NCI-H2196 treated with DMSO at 0.1 percent for 48 hours (cell line): ENCODE measurements around the gene RRAGD.
A peak's percentile ranks its signal among the peaks of the same experiment; 100 is the strongest.

Experiments used
- DNase-seq: peaks from one replicate; lab custom pipeline; 2025; ENCODE audit not compliant: unreplicated experiment; lab: John Stamatoyannopoulos, UW

RRAGD gene

DNA sequence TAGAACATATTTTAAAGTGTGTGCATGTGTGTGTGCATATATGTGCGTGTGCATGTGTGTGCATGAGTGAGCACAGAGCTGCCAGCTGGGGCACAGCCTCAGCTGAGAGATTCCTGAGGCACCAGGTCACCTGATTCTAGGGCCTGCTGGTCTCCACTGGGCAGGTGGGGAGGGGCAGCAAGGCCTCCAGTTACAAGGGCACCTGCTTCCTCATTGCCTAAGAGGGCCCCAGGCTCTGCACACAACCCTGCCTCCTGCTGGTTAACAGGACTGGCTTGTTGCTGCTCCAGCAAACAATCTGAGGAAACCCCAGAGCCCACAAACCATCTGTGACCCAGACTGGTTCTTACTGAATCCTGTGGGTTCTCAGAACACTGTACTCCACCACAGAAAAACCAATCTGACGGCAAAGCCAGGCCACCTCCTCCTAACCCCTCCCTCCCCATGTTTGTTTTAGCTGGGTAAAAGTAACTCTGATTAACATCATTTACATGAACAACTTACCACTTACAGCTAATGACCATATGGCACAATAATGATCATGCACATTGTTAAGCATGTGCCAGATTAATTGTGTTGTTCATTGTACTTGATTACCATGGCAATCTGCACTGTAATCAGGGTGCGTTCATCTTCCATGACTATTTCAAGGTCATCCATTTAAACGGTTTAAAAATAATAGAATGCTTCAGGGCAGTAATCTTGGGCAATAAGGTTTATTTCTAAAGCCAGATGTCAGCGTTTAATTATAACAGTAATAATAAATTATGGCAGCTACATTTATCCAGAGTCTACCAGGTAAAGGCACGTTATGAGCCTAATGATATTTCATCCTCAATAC lies 36.4 kb downstream of the RRAGD start:
- DNase-seq = peak; percentile 90

DNA sequence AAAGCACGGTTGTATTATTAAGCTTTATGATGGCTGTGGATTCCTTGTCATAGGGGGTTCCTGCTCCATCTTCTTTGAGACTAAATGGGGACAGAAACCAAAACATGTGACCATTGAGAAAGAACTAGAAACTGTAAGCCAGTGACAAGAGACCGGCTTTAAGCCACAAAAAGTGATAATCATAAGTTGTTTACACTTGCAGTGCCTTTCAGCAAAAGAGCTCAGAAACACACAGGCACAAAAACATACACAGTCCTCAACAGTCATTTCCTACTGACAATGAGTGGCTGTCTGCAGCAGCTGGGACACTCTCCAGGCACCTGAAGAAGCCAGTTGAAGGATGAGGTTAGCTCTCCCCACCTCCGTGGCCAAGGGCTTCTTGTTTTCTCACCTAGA lies 39.6 kb downstream of the RRAGD start:
- no peak for DNase-seq

DNA sequence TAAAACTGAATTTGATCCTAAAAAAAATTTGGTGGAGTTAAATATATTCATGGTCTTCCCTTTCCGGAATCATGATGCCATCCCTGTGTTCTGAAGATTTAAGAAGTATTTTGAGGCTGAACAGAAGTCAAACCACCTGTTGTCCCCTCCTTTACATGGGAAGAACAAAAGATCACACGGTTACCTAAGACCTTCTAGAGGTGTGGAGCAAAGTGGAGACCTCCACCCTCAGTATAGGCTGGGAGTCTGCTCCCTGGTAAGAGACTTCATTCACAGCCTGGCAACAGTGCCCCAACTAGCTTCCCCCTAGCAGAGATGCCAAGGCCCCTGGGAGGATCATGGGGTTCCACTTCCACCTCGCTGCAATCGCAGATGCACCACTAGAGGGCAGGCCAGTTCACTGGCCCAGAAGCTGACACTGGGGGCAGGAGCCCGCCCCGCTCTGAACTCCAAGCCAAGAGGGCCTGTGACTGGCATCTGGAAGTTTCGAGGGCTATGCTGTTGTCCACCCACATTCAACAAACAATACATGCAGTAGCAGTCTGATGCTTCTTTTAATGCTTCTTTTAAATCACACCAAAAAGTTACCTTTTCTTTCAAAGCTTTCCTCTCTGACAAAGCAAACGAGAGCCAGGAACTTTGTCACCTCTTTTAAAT lies 40.1 kb downstream of the RRAGD start:
- DNase-seq = peak; percentile 52

DNA sequence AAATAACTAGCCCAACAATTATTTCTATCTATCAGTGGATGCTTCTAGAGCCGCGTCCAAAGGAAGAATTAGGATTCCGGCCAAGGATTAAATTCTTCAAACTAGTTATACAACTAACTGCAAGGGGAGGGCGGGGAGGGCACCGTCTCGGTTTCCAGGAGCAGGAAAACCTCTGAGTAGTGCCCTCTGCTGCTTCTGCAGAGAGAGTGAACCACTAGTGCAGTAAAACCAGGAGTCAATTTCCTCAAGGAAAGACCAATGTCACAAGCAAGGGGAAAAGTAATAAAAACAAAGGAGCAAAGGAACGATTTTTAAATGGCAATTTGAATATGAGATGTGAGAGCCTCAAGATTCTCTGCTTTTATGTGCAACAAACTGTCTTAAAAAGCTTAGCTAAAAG lies 43.1 kb downstream of the RRAGD start:
- no peak for DNase-seq

DNA sequence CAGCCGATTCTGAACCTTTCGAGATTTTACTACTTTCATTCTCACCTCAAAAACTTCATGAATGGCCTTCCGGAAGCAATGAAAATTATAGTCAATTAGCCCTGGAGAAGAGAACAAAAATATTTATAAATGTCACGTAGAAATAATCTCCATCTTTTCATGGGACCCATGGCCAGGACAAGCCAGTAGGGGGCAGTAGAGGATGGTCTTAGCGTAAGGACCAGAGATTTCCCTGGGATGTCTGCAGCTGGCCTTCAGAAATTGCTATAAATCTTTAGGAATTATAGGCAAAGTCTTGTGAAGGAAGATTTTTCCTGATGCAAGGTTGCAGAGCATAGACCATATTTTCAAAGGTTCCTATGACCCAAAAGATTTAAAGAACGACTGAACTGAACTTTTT lies 44.0 kb downstream of the RRAGD start:
- no peak for DNase-seq

DNA sequence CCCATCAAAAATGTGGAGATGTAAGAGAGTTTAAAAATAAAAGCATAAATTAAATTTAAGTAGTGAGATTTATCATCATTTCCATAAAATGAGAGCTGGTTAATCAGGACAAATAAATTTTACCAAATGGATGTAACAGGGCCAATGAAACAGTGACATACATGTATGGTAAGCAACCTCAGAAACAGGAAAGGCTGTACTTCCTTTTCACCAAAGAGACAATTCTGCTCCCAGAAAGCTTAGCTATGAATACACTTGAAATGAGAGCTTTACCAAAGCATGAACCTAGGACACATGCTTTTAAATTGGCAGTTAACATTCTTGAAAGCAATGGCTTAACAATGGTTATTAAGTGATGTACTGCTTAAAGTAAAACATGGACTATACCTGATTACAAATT lies 47.5 kb downstream of the RRAGD start:
- no peak for DNase-seq

DNA sequence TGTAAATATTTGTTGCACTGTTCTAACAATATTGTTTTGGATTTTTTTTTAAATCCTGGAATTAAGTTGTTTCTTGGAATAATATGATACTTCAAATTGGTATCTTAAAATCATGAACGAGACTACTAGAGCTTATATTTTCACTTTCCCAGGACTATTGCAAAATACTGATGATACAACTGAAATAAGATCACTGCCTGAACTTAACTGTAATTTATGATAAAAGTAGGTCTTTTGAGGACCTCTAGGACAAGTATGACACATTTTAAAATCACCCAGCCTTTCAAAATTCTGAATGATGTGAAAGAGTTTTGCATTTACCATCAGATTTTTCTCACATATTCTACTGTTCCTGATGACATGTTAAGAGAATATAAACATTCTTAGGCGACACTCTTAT lies 50.9 kb downstream of the RRAGD start:
- no peak for DNase-seq

DNA sequence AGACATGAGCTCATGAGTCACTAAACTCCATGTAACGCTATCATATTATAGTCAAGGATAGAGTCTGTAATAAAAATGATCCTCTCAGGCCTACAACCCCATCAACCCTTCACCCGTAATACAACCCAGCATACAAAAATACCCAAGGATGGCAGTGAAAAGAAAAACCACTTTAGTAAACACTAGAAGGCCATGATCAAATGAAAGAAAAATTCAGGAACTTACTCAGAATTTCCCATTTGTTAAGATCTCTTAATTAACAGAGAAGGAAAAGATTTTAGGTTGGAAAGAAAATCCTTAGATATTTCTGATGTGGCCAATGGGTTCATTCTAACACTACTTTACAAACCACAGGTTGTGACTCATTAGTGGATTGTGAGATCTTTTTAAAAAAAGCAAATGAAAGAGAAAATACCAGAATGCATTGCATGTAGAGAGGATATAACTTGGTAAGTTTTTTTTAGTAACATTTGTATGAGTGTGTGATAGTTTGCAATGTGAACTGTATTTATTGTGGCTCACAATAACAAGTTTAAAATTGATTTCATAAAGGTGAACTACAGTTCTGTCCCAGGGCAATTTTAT lies 51.6 kb downstream of the RRAGD start:
- DNase-seq = no peak

DNA sequence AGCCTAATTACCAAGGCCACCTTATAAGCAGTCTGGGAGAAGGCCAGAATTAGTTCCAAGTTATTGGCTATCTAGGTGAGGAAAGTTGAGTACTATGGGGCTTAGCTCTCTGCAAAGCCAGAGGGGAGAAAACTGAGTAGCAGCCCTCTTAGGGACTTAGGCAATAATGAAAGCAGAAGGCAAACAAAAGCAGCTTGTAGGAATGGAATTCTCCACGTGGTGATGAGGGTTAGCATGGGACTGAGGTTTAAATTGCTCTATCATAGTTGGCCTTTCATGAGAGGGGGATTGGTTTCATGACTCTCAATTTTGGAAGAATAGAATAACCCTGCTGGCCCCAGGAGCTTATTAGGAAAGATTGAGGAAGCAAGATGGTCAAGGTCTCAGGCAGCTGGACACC lies 52.5 kb downstream of the RRAGD start:
- no peak for DNase-seq

DNA sequence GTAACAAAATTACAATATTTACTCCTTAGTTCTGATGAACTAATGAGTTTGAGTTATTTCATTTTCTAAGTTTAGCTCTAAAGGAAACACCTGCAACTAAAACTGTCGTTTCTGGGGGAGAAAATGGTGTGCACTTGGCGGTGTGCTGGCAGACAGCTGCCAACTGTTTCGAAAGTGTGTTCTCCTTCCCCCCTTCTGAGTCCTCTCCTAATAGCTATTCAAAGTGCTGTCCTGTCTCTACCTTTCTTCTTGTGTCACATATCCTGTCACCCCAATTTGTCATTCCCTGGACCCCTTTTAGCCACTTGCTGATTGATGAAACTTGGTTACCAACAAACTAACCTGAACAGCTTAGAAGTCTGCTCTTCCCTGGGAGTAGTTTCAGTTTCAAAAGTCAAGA lies 54.7 kb downstream of the RRAGD start:
- DNase-seq = no peak

DNA sequence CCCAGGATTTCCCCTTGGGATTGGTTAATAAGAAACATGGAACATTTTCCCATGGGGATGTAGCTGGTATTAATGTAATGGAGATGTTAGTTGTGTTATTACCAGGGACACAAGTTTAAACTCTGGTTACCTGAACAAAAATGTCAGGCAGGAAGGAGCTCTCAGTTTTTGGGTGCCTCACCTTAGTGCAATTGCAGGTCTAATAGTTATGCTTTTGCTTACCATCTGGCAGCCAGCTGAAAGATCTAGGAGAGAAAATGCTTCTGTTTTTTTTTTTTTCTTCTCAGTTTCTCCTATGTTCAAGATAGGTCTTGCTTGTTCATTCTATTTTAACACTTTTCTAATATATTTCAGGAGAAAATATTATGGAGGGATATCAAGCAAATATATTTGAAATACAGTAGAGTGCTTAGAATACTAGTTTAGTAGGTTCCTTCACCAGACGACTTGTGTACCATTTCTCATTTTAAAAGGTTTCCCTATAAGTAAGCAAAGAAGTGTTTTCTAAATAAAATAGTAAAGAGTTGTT lies 55.4 kb downstream of the RRAGD start:
- DNase-seq = no peak

DNA sequence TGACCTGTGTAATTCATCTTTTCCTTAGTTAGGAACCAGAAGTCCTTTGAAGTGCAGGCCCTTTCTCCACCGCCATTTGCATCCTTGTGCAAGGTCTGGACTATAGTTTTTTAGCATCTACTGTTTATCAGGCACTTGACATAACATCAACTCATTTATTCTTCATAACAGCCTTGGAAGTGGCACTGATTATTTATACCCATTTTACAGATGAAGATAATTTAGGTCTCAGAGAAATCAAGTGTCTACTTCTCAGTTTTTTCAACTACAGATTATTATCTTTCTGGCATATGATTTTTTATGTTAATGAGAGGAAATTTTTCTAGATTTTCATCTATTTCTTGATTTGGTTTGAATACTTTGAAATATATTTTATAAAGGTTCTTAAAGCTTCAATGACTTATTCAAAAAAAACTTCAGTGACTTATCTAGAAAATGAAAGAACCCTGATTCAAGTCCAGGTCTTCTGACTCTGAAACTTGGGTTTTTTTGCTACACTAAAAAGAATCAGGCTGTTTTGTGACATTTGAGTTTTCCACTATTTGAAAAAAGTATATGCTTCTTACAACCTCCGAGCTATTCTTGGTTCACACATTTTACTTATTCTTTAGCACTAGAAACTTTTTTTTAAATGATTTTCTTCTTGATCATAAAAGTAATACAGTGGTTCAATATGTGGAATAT lies 56.4 kb downstream of the RRAGD start:
- no peak for DNase-seq

DNA sequence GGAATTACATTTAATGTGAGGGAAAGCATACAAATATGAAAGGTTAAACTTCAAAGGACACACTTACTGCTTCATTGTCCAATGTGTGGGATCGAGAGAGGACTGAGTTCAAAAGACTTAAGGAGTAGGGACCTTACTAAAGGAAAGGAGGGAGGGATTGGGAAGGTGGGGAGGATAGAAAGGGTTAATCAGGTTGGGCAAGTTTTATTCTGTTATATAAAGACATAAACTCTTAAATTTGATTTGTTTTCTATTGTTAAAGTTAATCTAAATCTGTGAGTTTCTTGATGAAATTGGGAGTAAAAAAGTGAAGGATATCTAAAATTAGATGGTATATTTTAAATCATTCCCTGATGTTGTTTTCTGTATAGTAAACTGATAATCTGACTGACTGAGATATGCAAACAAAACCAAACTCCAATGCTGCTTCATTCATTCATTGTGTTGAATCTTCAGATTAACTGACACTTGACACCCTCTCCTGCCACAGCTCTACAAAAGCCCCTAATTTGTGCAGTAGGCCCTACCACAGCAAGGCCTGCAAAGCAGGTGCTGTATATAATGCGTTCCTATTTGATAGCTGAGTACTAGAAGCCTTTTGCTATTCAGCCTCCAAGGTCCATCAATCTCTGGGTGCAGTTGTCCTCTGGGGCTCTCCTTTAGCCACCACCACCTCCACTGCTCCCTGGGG lies 58.2 kb downstream of the RRAGD start:
- peak; percentile 26 for DNase-seq

DNA sequence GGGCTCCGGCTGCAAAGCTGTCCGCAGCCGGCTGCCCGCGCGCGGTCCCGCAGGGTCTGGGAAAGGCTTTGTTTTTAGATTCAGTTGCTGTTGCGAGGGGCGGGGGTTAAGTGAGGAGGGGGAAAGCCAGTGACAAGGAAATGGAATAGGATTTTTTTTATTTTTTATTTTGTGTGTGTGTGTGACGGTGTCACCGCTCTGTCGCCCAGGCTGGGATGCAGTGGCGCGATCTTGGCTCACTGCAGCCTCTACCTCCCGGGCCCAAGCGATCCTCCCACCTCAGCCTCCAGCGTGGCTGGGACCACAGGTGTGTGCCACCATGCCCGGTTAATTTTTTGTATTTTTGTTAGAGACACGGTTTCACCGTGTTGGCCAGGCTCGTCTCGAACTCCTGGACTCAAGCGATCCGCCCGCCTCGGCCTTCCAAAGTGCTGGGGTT lies 58.9 kb downstream of the RRAGD start:
- no peak for DNase-seq

DNA sequence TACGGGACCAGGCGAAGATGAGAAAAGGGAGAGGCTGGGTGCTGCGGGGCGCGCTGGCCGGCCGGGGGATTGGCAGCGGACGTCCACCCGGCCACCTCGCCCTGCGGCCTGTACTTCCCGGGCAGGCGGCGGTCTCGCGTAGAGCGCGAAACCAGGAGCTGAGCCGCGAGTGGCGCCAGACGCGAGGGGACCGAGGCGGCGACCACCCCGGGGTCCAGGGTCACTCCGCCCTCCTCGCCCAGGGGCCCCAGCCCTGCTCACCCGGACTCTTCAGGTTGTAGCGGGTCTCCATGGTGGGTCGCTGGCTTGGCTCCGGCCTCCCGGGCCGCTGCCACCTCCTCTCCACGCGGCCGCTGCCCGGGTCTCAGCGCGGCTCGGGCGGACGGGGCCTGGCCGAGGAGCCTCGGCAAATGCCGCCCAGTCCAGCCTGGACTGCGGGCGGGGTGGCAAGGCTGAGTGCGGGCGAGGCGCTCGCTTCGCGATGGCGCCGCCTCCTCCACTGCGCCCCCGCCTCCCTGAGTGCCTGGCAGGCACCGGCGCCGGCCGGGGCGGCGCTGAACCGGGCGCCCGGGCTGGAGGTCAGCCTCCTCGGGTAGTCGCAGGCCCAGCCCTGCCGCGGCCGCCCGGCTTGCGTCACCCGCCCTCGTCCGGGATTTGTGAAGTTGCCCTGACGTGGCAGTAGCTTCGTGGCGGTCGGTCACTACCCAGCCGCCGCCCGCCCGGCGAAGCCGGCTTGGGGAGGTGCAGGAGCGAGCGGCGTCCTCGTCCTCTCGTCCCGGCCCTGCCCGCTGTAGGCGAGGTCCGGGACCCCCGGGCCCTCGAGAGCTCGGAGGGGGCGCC lies 59.6 kb downstream of the RRAGD start, which contains the start of gene UBE2J1:
Gene UBE2J1 (minus strand): TSS at position 445 of the 840 bp plus-strand sequence. CDS start 153 bp downstream, at position 292.
- DNase-seq = peak; percentile 57

DNA sequence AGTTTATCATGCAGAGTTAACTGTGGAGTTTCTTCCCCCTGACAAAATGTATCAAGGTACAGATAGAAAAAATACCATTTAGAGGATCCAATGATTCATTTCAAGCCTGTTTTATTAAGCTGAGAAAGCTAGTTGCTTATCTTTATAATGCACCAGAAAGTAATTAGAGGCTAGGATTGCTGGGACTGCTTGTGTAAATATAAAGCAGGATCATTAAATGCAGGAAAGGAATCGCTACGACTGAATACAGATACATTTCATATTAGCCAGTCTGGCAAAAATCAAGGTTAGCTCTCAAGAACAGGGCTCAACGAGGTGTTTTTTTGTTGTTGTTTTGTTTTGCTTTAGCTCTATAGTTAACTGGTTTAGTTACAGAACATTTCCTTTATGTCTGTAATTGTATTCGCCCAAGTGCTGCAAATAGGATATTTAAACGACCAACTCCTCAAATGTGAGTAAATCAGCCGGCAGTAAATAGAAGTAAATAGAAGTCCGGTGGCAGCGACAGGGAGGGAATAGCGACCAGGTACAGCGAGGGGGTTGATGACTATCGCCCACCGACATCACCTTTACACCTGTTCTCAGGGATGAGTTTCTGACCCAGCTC lies 60.3 kb downstream of the RRAGD start:
- DNase-seq = no peak

DNA sequence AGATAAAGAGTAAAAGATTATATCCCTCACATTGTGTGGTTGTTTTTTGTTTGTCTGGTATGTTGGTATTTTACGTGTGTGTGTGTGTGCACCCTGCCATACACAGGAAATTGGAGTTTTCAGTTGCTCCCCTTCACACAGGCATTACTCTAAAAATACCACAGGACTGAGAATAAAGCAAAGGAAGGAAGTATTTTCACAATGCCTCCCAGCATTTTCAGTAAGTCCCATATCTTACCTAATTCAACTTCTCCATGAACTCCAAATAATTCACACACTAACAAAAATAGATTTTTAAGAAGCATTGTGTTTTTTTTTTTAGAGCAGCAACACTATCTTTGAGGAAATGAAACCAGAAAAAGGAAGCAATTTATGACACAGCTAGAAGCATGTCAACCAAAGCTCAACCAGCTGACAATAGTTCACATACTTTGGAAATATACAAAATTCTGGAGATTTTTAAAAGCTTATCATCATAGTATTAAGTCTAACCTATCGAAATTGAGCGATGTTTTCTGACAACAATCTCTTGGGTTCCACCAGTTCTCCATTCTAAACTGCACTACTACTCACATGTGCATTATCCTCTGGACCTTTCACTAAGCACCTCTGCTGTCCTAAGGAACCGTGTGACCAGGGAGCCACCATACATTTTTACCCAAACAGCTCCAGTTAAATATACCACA lies 61.6 kb downstream of the RRAGD start:
- DNase-seq = no peak

DNA sequence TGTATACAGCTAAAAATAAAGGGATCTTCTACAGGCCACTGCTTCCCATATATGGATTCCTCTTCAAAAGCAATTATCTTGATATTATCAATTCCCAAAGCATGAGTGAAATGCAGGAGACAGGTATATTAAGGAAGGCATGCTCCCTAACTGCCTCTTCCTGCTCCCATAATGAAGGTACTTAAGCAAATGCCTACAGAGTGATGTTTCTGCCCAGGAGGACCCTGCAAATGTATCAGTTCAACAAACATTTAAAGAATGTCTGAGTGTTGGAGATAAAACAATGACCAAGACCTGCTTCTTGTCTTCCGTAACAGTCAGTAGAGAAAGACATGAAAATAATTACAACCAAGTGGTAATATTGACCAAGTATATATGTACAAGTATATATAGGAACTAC lies 63.7 kb downstream of the RRAGD start:
- no peak for DNase-seq

DNA sequence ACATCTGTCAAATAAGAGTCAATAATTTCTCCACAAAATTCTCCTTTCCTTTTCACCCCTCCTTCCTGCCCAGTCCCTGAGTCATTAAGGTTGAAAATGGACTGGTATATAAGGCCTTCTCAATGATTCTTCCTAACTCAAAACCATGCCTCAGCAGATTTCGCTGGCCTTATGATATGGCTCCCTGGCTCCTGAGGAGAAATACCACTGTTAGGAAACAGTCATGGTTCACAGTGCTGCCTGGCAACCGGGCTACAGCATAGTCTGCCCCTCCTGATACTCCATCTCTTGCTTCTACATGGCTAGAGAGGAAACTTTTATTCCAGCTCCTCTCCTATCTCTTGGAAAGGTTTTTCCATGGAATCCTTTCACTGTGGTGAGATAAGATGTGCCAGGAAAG lies 64.2 kb downstream of the RRAGD start:
- no peak for DNase-seq
